Tibial nerve (tissue), 4 donors: ENCODE results near the gene IL1RAP. TPM values are rescaled to one million over a fixed set of nuclear protein-coding genes. Genes with fewer than 3 reads are reported as not detected.

Experiments used
- DNase-seq, 2 donors: peaks; one replicate each; pipeline ENCODE4 v3.0.0-alpha.2; 2019; ENCODE audit warnings: low spot score in 2 of 2
- H3K27ac ChIP-seq, 4 donors: fragments of 200-600 bp; sonication (generic) in 3 of 4; one replicate each; pipeline ENCODE4 v1.5.1; 2017 to 2019; ENCODE audit warnings: mild to moderate bottlenecking in 1 of 4
- H3K27me3 ChIP-seq, 2 donors: fragments of 200-600 bp; sonication (generic) in 1 of 2; one replicate each; pipeline versions ENCODE4 v1.5.1 to v1.6.0; 2017 to 2019
- H3K36me3 ChIP-seq, 3 donors: fragments of 200-600 bp; sonication (generic); one replicate each; pipeline ENCODE4 v1.5.1; 2018 to 2019
- H3K4me1 ChIP-seq, 4 donors: fragments of 200-600 bp; sonication (generic) in 3 of 4; one replicate each; pipeline ENCODE4 v1.5.1; 2017 to 2019
- H3K4me3 ChIP-seq, 4 donors: fragments of 200-600 bp; sonication (generic) in 3 of 4; one replicate each; pipeline ENCODE4 v1.5.1; 2017 to 2019; ENCODE audit warnings: mild to moderate bottlenecking in 1 of 4, moderate library complexity in 1 of 4
- H3K9me3 ChIP-seq, 4 donors: fragments of 200-600 bp; sonication (generic) in 3 of 4; one replicate each; pipeline ENCODE4 v1.5.1; 2017 to 2019
- EP300 ChIP-seq, 2 donors: sonication (generic); formaldehyde crosslinking; IDR thresholded peaks; one replicate each; pipeline ENCODE4 v1.6.1; 2017; ENCODE audit warnings: antibody characterized with exemption in 2 of 2, mild to moderate bottlenecking in 1 of 2
- POLR2A ChIP-seq, 2 donors: fragments of 450-650 bp; IDR thresholded peaks; one replicate each; pipeline ENCODE4 v1.6.1; 2017; ENCODE audit warnings: antibody characterized with exemption in 2 of 2, mild to moderate bottlenecking in 2 of 2, moderate library complexity in 2 of 2
- WGBS, 2 donors: methylation state at CpG; one replicate each; pipeline ENCODE4 v1.1.5; 2018; 5-methylcytosine and 5-hydroxymethylcytosine counted together
- total RNA-seq, 4 donors: library from RNA; depleted of rRNA; stranded (reverse); fragments of >200 nt; gene quantifications; one replicate each; pipeline ENCODE4 v1.1.0, GENCODE V29; 2016
- TF ChIP-seq, protein P1 (sequence below), 5 experiments: fragments of 200-600 bp in 3 of 5; fragments of 450-650 bp in 2 of 5; sonication (generic) in 3 of 5; IDR thresholded peaks; one replicate each; pipeline ENCODE4 v1.5.1; 2016 to 2019; ENCODE audit warnings: antibody characterized with exemption in 5 of 5, mild to moderate bottlenecking in 3 of 5, moderate library complexity in 2 of 5

Gene IL1RAP
- total RNA-seq, 4 donors from 2014 or later = 7.2 to 24.5 (median 11.8) TPM

DNA sequence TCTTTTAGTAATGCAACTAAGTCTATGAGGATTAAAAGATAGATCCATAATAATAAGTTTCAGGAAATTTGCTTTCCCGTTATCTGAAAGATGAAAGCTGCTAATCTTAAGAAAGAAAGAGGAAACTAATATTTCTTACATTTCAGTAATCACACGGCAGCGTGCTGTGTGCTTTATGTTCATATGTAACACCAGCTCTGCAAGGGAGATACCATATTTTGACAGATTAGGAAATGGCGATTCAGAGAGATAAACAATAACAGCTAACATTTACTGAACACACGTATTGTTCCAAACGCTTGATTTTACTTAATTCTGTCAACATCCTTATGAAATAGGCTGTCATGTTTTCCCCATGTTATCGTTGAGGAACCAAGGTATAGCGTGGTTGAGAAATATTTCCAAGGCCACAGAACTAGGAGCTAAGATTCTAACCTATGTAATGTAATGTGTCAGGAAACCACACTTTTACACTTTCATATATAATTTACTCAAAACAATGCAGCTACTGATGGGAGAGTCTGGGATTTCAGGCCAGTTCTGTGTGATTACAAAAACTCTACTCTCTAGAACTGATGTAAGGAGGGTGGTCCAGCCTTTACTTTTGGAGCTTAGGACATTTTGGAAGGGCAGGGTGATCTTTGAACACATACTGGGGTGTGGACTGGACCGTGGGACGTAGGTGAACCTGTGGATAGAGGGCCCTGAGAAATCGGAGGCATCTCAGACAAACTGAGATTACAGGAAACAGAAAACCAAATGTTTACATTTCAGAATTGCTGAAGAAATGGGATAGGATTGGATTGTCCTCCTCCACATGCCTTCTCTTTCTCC, 100.6 kb downstream of the IL1RAP start:
- no peak overlapping the region for H3K27ac ChIP-seq
- no peak overlapping the region for H3K4me3 ChIP-seq
- H3K4me1 ChIP-seq = no peaks in the 10 kb centered on the region
- no peaks in the 10 kb centered on the region for H3K27me3 ChIP-seq
- no peaks in the 10 kb centered on the region for H3K36me3 ChIP-seq
- WGBS, 2 donors = 64 to 68% methylated on average over 11 of the region's 11 CpGs
- no peaks in the 10 kb centered on the region for H3K9me3 ChIP-seq
- TF ChIP-seq EP300 (IDR thresholded peaks at IDR 0.05) (no peak), POLR2A (IDR thresholded peaks at IDR 0.05) (no peak)
- DNase-seq = no peak

DNA sequence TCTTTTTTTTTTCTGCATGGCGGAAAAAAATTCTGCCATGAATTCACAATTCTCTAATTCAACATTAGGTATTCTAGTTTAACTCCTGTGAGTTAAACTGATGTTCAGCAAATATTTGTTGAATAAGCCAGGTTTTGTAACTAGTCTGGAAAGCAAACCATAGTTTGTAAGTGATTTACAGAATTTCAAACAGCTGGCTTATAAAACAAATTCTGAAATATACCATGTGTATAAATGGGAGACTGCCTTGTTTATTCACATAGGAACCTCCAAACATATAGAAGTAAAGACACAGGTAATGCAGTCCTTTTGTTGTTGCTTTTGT, 101.1 kb downstream of the IL1RAP start:
- Histone ChIP-seq H3K4me3 (no peak overlapping the region), H3K27me3 (no peaks in the 10 kb centered on the region), H3K9me3 (no peaks in the 10 kb centered on the region), H3K27ac (no peak overlapping the region), H3K36me3 (no peaks in the 10 kb centered on the region), H3K4me1 (no peaks in the 10 kb centered on the region)
- WGBS, 2 donors = 89% methylated on average over 1 of the region's 1 CpG
- TF ChIP-seq POLR2A (IDR thresholded peaks at IDR 0.05) = no peak
- TF ChIP-seq, protein P1, sequence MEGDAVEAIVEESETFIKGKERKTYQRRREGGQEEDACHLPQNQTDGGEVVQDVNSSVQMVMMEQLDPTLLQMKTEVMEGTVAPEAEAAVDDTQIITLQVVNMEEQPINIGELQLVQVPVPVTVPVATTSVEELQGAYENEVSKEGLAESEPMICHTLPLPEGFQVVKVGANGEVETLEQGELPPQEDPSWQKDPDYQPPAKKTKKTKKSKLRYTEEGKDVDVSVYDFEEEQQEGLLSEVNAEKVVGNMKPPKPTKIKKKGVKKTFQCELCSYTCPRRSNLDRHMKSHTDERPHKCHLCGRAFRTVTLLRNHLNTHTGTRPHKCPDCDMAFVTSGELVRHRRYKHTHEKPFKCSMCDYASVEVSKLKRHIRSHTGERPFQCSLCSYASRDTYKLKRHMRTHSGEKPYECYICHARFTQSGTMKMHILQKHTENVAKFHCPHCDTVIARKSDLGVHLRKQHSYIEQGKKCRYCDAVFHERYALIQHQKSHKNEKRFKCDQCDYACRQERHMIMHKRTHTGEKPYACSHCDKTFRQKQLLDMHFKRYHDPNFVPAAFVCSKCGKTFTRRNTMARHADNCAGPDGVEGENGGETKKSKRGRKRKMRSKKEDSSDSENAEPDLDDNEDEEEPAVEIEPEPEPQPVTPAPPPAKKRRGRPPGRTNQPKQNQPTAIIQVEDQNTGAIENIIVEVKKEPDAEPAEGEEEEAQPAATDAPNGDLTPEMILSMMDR (IDR thresholded peaks at IDR 0.05) = no peak
- TF ChIP-seq EP300 (IDR thresholded peaks at IDR 0.05) = no peak
- no peak for DNase-seq

DNA sequence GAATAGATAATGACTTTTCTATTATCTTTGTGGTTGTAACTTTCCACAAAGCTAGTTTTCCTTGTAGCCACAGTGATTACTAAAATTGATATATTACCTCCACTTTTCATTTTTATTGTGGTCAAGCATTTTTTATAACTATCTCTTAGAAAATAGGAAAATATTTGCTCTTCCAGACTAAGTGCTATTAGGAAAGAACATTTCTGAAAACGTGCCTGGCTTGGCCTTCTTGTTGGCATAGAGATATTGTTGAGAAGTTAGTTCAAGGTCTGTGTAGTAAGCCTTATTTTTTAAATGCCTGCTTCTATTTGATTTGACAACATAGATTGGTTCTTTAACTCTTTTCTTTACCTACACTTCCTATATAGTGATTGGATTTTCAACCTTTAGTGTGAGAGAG, 101.7 kb downstream of the IL1RAP start:
- TF ChIP-seq, protein P1 (IDR thresholded peaks at IDR 0.05) = no peak
- TF ChIP-seq POLR2A (IDR thresholded peaks at IDR 0.05) (no peak), EP300 (IDR thresholded peaks at IDR 0.05) (no peak)
- Histone ChIP-seq H3K9me3 (no peaks in the 10 kb centered on the region), H3K36me3 (no peaks in the 10 kb centered on the region), H3K4me1 (no peaks in the 10 kb centered on the region), H3K27me3 (no peaks in the 10 kb centered on the region), H3K27ac (no peak overlapping the region), H3K4me3 (no peak overlapping the region)
- WGBS, 2 donors = 55 to 56% methylated on average over 1 of the region's 1 CpG
- no peak for DNase-seq

DNA sequence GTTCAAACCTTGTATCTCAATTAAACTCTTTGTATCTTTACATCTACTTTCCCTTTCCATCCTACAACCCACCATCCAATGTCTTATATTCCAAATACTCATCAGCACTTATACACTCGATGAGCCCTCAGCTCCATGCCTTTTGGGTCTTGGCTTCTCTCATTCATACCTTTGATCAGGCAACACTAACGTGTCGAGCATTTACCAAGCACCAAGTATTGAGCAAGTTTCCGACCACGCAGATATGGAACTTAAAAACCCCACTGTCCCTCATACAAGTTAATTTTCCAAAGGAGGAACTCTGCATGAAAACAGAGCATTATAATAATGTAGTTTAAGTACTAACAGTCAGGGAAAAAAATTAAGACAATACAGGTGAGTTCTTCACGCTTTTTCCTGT, 102.8 kb downstream of the IL1RAP start:
- no peak for DNase-seq
- WGBS, 2 donors = 74 to 81% methylated on average over 6 of the region's 6 CpGs

DNA sequence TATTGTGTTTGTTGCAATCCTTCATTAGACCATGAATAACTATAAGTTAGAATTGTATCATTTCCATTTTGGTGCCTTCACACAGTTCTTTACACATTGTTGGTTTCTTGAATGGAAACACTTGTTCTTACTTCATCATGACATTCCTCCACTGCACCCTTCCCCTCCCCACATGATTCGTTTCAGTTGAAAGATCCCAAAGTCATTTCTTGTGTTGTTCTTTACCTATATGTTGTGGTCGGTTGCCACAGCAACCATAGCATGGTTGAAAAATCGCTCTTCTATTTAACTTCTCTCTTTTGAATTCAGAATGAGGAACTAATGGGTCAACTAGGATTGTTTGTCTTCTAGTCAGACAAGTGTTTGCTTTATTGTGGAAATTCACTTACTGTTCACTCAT, 103.3 kb downstream of the IL1RAP start:
- Histone ChIP-seq H3K36me3 (no peaks in the 10 kb centered on the region), H3K27me3 (no peaks in the 10 kb centered on the region), H3K4me3 (no peak overlapping the region), H3K4me1 (no peaks in the 10 kb centered on the region), H3K27ac (no peak overlapping the region), H3K9me3 (no peaks in the 10 kb centered on the region)
- WGBS, 2 donors = 32 to 38% methylated on average over 3 of the region's 3 CpGs
- peak in 1 of 2 donors; percentile 9 for DNase-seq
- TF ChIP-seq POLR2A (IDR thresholded peaks at IDR 0.05) (no peak), EP300 (IDR thresholded peaks at IDR 0.05) (peak in 1 of 2 donors; percentile 11)

More for the DNA sequence above, 102.8 kb downstream of the IL1RAP start:
- Histone ChIP-seq H3K36me3 (no peaks in the 10 kb centered on the region), H3K4me1 (no peaks in the 10 kb centered on the region), H3K27ac (no peak overlapping the region), H3K9me3 (no peaks in the 10 kb centered on the region), H3K27me3 (no peaks in the 10 kb centered on the region), H3K4me3 (no peak overlapping the region)
- TF ChIP-seq, protein P1 (IDR thresholded peaks at IDR 0.05) = no peak
- TF ChIP-seq EP300 (IDR thresholded peaks at IDR 0.05) = no peak
- no peak for TF ChIP-seq POLR2A (IDR thresholded peaks at IDR 0.05)

DNA sequence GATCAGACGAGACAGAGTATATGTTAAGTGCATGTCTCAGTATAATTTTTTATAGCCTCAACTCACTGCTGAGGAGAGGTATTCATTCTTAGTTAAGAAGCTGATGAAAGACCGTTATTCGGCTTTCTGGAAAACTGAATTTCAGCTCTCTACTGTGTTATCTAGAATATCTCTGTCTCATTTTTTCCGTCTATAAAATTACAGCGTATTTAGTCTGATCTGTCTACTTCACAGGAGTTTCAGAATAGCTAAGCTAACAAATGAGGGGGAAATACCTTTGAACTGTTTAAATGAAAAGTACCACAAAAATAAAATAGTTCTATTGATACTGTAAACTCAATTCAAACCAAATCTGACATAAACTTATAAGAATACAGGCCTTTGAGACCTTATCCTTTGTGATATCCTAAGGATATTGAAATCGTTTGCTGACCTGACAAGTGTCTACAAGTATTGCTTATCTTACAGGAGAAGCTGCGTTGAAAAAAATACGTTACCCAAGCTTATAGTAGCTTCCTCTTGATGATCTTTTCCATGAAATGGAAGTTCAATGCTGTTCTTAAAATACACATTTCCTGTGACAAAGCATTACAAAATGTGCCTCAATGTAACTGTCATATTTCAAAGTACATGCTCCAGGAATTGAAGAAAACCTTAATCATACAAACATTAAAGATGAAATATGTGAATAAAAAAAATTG, 104.6 kb downstream of the IL1RAP start:
- no peaks in the 10 kb centered on the region for H3K27me3 ChIP-seq
- DNase-seq = no peak
- no peaks in the 10 kb centered on the region for H3K9me3 ChIP-seq
- H3K27ac ChIP-seq = no peak overlapping the region
- no peak overlapping the region for H3K4me3 ChIP-seq
- 80 to 85% methylated on average over 8 of the region's 8 CpGs for WGBS, 2 donors
- H3K4me1 ChIP-seq = no peaks in the 10 kb centered on the region
- H3K36me3 ChIP-seq = peaks cover 0 to 2% (median 0%) of the 10 kb centered on the region in 3 donors
- TF ChIP-seq POLR2A (IDR thresholded peaks at IDR 0.05) (no peak), EP300 (IDR thresholded peaks at IDR 0.05) (no peak)
- TF ChIP-seq, protein P1 (IDR thresholded peaks at IDR 0.05) = no peak
